GM12872 (cell line): ENCODE data around the gene FRMPD1.

Source experiments
- TF ChIP-seq, protein P1 (sequence below): IDR thresholded peaks from 3 replicates; pipeline ENCODE4 v1.5.1; 2011; ENCODE audit warnings: low read depth, mild to moderate bottlenecking, low read length, moderate library complexity; ENCODE audit not compliant: insufficient read depth

FRMPD1 gene

DNA sequence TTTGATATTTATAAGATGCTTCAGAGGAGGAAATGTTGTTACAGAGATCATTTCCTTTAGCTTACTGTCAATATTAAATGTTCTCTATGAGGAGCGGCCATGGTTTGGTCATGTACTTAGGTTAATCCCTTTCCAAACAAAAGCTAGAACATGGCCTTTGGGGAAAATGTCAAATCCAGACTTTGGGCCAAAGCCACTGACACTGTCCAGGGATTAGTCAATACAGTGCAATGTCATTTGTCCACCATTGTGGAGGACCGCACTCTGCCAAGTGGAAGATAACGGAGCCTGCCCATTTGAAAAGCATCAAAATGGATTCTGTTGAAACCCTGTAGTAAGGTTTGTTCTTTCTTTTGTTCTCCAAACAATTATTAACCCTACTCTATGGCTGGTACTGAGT is 50.1 kb downstream of the FRMPD1 start:
- TF ChIP-seq, protein P1, sequence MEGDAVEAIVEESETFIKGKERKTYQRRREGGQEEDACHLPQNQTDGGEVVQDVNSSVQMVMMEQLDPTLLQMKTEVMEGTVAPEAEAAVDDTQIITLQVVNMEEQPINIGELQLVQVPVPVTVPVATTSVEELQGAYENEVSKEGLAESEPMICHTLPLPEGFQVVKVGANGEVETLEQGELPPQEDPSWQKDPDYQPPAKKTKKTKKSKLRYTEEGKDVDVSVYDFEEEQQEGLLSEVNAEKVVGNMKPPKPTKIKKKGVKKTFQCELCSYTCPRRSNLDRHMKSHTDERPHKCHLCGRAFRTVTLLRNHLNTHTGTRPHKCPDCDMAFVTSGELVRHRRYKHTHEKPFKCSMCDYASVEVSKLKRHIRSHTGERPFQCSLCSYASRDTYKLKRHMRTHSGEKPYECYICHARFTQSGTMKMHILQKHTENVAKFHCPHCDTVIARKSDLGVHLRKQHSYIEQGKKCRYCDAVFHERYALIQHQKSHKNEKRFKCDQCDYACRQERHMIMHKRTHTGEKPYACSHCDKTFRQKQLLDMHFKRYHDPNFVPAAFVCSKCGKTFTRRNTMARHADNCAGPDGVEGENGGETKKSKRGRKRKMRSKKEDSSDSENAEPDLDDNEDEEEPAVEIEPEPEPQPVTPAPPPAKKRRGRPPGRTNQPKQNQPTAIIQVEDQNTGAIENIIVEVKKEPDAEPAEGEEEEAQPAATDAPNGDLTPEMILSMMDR: no peak

DNA sequence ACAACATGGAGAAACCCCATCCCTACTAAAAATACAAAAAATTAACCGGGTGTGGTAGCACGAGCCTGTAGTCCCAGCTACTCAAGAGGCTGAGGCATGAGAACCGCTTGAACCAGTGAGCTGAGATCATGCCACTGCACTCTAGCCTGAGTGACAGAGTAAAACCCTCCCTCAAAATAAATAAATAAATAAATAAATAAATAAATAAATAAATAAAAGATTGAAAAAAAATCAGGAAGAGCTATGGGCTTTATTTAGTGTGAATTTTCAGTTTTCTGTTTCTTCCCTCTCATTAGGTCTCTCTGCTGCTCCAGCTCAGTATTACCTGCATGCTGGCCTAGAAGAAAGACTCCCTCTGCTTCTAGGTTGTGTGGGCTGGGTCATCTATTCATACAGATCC is 55.0 kb downstream of the FRMPD1 start:
- TF ChIP-seq, protein P1: no peak

DNA sequence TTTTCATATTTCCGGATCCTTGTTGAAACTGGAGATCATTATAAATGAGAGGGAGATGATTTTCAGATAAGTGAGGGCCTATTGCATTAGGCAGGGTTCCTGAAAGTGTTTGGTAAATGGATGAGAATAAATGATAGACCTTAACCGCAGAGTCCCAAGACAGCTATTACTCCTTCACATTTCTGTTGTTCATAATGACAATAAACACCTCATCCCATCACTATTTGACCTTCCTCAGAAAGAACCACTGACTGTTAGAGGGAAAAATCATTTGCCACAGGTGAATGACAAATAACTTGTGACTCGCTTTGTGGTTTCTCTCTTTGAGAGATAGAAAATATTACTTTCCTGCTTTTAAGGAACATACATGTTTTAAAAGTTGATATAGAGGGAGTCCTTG is 55.5 kb downstream of the FRMPD1 start:
- TF ChIP-seq, protein P1: no peak

DNA sequence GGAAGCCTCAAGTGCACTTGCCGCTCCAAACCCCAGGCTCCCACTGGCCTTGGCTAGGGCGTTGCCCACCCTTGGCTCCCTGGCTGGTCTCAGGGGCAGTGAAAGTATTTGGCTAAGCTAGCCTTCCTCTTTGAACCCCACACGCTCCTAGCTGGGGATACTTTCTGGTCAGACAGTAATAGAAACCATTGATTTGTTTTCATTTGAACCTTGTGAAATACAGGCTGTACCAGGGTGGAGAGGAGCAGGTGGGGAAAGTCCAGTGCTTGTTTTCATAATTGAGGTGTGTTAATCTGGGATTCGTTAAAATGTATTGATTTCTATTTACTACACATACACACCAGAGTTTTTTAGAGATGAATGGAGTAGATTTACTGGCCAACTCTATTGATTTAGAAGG is 57.0 kb downstream of the FRMPD1 start:
- TF ChIP-seq, protein P1: no peak

DNA sequence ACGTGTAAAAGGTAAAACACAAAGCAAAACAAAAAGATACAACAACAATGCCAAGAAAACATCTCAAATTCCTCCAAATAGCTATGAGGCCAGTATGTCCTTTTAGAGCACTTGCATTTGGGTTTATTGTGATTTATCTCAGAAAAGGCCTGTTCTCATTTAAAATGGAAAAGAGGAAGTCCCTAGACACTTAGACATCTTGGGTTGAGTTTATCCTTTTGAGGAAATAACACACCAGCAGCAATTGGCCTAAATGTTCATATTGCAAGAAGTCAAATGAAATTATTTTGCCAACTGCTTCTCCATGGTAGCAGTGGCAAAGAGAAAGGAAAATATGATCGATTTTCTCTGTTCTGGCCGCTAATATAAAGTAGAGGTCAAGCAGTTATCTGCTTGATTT is 59.3 kb downstream of the FRMPD1 start:
- TF ChIP-seq, protein P1: no peak

DNA sequence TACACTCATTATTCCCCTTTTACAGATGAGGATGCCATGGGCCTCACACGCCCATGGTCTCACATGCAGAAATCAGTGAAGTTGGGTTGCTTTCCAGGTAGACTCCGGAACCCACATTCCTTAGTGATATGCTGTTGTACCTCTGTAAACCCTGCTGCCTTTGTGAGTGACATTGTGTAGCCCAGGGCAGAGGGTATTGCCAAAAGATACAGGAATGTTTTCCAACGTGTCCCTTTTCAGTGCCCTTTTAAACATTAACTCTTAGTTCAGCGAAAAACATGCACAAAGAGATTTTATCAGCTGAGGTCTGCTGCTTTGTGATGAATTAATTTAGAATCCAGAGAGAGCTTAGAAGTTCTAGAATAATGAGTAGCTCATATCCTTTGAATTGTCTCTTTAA is 64.5 kb downstream of the FRMPD1 start:
- TF ChIP-seq, protein P1: no peak

DNA sequence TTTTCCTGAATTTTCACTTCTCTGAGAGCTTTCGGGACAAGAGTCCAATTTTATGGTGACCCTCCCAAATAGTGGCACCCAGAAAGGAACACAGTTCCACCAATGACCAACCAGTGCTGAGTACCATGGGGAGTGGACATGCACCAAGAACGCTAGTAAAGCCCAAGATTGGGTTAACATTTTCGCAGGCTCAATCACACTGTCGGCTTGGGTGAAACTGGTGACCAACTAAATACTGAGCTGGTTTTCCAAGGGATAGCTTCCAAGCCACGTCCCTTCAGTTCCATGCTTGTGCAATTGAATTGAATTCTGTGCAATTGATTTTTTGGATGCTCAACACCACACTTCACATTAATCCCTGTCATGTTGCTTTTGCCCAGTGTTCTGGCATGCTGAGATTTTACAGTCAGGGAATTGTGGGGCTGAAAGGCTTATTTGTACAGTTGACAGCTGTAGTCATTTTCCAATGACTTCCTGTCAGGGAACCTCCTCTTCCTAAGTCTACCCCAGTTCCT is 65.3 kb downstream of the FRMPD1 start:
- TF ChIP-seq, protein P1: no peak
